Stimulated activated naive B cell treated with anti-CD40 and anti-IgM and Interleukin-4, amounts not matched to agents 10 μg/mL and 1 μg/mL and 100 μg/mL, for 72 hours (primary cell): ENCODE data around the gene TMPRSS7.
A peak's percentile ranks its signal among the peaks of the same experiment; 100 is the strongest.

Source experiments
- ATAC-seq, 2 donors: fragments of 150-1000 bp; cut with Tn5 transposase; replicated peaks; 2 replicates each; pipeline ENCODE4 v1.10.0; 2021; ENCODE audit warnings: moderate library complexity in 1 of 2
- DNase-seq: peaks from one replicate; pipeline ENCODE4 v3.0.0; 2021
- H3K27ac Mint-ChIP-seq: one replicate; pipeline ENCODE4 v1.8.0; 2022; ENCODE audit warnings: mild to moderate bottlenecking, mixed read lengths
- H3K27me3 Mint-ChIP-seq, 2 donors: one replicate each; pipeline ENCODE4 v1.8.0; 2022; ENCODE audit warnings: mixed read lengths in 2 of 2
- H3K36me3 Mint-ChIP-seq, 2 donors: one replicate each; pipeline ENCODE4 v1.8.0; 2022; ENCODE audit warnings: mixed read lengths in 2 of 2, mild to moderate bottlenecking in 1 of 2
- H3K4me1 Mint-ChIP-seq, 2 donors: one replicate each; pipeline ENCODE4 v1.8.0; 2022; ENCODE audit warnings: mixed read lengths in 2 of 2, mild to moderate bottlenecking in 1 of 2
- H3K4me3 Mint-ChIP-seq, 2 donors: one replicate each; pipeline ENCODE4 v1.8.0; 2022; ENCODE audit warnings: mild to moderate bottlenecking in 2 of 2, mixed read lengths in 2 of 2, moderate library complexity in 1 of 2
- H3K9me3 Mint-ChIP-seq, 2 donors: one replicate each; pipeline ENCODE4 v1.8.0; 2022; ENCODE audit warnings: mixed read lengths in 2 of 2, mild to moderate bottlenecking in 1 of 2

TMPRSS7 gene

DNA sequence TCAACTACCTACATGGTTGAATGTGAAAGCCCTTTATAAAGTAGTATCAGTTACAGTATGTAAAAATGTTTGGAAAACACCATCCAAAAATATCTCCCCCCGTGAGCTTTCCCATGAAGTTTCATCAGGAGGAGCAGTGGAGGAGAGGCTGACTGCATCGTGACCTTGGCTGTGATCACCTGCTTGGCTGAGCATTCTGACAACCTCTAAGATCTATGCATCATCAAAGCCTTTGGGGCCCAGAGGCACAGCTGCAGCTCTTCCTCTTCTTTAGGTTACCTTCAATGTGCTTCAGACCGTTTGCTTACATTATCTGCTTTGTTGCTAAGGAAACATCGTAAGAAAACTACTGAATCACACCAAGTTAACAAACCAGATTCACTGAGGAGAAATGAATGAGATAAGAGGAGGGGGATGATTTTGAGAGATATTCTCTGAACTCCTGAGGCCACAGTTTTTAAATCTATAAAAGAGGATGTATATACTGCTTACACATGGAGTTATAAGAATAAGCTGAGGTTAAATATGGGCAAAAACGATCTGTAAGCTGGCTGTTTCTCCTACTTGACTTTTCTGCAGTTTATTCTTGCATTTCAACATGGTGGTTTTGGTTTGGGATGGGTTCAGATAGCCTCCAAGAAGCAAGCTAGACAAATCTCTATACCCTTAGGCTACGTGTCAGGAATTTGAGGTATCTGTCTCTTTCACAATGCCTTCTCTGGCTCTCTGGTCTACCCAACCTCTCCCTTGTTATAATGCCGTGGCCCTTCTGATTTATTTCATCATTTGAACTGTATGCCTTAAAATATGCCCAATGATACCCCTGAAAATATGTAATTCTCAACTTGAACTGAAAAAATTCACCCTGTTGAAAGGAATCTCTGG lies 94.5 kb downstream of the TMPRSS7 start:
- peak overlapping the region; percentile 8 to 19 for H3K4me3 Mint-ChIP-seq
- peaks cover 7 to 25% of the 10 kb centered on the region in 2 donors for H3K36me3 Mint-ChIP-seq
- no peaks in the 10 kb centered on the region for H3K9me3 Mint-ChIP-seq
- ATAC-seq (peak; percentile 71 to 72), DNase-seq (peak; percentile 58)
- peaks cover 66 to 92% of the 10 kb centered on the region in 2 donors for H3K4me1 Mint-ChIP-seq
- peak overlapping the region; percentile 63 for H3K27ac Mint-ChIP-seq
- no peaks in the 10 kb centered on the region for H3K27me3 Mint-ChIP-seq

DNA sequence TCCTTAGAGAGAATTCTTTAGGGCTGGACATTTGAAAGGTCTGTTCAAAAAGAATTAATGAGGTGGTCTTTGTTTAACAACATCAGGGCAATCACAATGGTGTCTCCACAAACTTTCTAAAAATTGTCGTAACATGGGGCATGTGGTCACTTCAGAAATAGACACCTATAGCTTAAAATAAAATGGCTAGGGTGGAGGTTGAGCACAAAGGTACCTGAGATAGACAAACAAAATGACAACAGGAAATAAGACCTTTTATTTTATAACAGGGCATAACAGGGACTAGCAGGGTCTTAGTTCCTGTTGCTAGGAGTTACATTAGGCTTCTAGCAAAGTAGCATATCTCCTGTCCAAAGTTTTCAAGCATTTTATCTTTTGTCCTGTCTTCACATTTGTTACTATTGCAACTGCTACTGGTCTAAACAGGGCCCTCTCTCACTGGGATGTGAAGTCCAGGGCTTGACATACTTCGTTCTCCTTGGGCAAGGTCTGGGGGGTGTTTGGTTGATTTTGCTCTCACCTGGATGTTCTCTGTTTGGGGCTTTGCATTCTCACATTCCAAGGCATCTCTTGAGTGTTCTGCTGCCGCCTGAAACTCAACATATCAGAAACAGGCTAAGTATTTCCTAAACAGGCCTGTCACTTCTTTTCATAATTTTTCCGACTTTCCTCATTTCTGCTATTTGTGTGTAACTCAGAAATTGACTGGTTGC lies 95.5 kb downstream of the TMPRSS7 start:
- no peaks in the 10 kb centered on the region for H3K27me3 Mint-ChIP-seq
- peak overlapping the region in 1 of 2 donors; percentile 49 for H3K4me3 Mint-ChIP-seq
- H3K4me1 Mint-ChIP-seq: peaks cover 71 to 97% of the 10 kb centered on the region in 2 donors
- H3K27ac Mint-ChIP-seq: peak overlapping the region; percentile 63
- peaks cover 7 to 19% of the 10 kb centered on the region in 2 donors for H3K36me3 Mint-ChIP-seq
- no peaks in the 10 kb centered on the region for H3K9me3 Mint-ChIP-seq
- no peak for ATAC-seq
- no peak for DNase-seq

DNA sequence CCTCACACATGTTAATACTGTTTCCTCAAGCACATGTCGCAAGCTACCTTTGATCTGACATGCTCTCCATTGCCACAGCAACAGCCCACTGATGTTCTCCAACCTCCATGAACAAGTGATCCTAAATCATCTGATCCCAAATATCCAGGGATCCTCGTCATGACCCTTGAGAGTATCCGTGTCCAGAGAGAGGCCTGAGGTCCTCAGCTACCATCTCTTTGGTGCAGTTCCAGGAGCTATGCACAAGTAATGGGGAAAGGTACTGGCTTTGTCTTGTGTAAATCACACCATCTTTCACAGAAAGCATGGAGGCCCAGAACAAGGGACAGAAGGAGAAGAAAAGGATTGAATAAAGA lies 96.1 kb downstream of the TMPRSS7 start:
- no peak for ATAC-seq
- H3K36me3 Mint-ChIP-seq: peaks cover 7 to 14% of the 10 kb centered on the region in 2 donors
- peak overlapping the region; percentile 22 to 49 for H3K4me3 Mint-ChIP-seq
- H3K9me3 Mint-ChIP-seq: no peaks in the 10 kb centered on the region
- H3K27me3 Mint-ChIP-seq: no peaks in the 10 kb centered on the region
- H3K4me1 Mint-ChIP-seq: peaks cover 68 to 97% of the 10 kb centered on the region in 2 donors
- DNase-seq: no peak
- H3K27ac Mint-ChIP-seq: peak overlapping the region; percentile 48
